T-helper 2 cell treated with Interferon-gamma antibody and Interleukin-4, amounts not matched to agents 100 ng/mL and 5 ng/mL, for 36 hours (primary cell): ENCODE data around the gene CDKN2C. TPM values are rescaled to one million over a fixed set of nuclear protein-coding genes. Genes with fewer than 3 reads are reported as not detected.
"Not testable (repeated sequence)": the region's sequence is repeated elsewhere in the genome, so short reads cannot be mapped to it uniquely, and the experiment has no call there.

Experiments
- intact Hi-C: fragments of 100-400 bp; cut with micrococcal nuclease; formaldehyde crosslinking; loops from one replicate; pipeline ENCODE4 v1.15.1; 2023
- total RNA-seq: library from RNA; stranded (reverse); gene quantifications from 2 replicates; pipeline ENCODE4 v1.2.3, GENCODE V29; 2022

CDKN2C gene
- 43.5 and 45.2 TPM in 2 replicates for total RNA-seq

- intact Hi-C loops = loop anchor here (5.0 to 10.0 kb wide), 3 partner anchors 195 to 547 kb away; partner anchors contain the start of genes EPS15 and RNF11
Observed at GRCh38 chr1:50969611-50970508, at the start of gene CDKN2C. TSS of gene CDKN2C (plus strand) at chr1:50970245. CDS start at chr1:50970369, 124 bp downstream.

- intact Hi-C loops = no loop called here
Observed at GRCh38 chr1:50920409-50920808, 49.6 kb upstream of the CDKN2C start.

GRCh38 chr1:50921029-50921428, 49.0 kb upstream of the CDKN2C start:
- intact Hi-C loops = no loop called here

- intact Hi-C loops = no loop called here
Observed at GRCh38 chr1:50923564-50923963, 46.5 kb upstream of the CDKN2C start.

GRCh38 chr1:50929376-50929958, 40.6 kb upstream of the CDKN2C start:
- intact Hi-C loops = loop anchor here (2.0 kb wide), 1 partner anchor 259 kb away; no protein-coding TSS in a partner anchor

GRCh38 chr1:50930193-50930592, 39.9 kb upstream of the CDKN2C start:
- intact Hi-C loops = loop anchor here (2.0 kb wide), 1 partner anchor 29 kb away; no protein-coding TSS in a partner anchor

GRCh38 chr1:50930965-50931737, 38.9 kb upstream of the CDKN2C start:
- intact Hi-C loops = loop anchor here (2.0 kb wide), 1 partner anchor 28 kb away; no protein-coding TSS in a partner anchor

- intact Hi-C loops = not testable (repeated sequence)
Observed at GRCh38 chr1:50932043-50932442, 38.0 kb upstream of the CDKN2C start.

- intact Hi-C loops = not testable (repeated sequence)
Observed at GRCh38 chr1:50933770-50934169, 36.3 kb upstream of the CDKN2C start.

- intact Hi-C loops = no loop called here
Observed at GRCh38 chr1:50934838-50935237, 35.2 kb upstream of the CDKN2C start.

- intact Hi-C loops = not testable (repeated sequence)
Observed at GRCh38 chr1:50935276-50935675, 34.8 kb upstream of the CDKN2C start.

GRCh38 chr1:50936321-50936720, 33.7 kb upstream of the CDKN2C start:
- intact Hi-C loops = no loop called here

GRCh38 chr1:50940291-50940690, 29.8 kb upstream of the CDKN2C start:
- intact Hi-C loops = no loop called here

- intact Hi-C loops = no loop called here
Observed at GRCh38 chr1:50942334-50942733, 27.7 kb upstream of the CDKN2C start.

GRCh38 chr1:50949286-50949982, 20.6 kb upstream of the CDKN2C start:
- intact Hi-C loops = no loop called here

- intact Hi-C loops = no loop called here
Observed at GRCh38 chr1:50950396-50950795, 19.6 kb upstream of the CDKN2C start.

GRCh38 chr1:50952566-50952965, 17.5 kb upstream of the CDKN2C start:
- intact Hi-C loops = not testable (repeated sequence)

GRCh38 chr1:50955116-50955515, 14.9 kb upstream of the CDKN2C start:
- intact Hi-C loops = no loop called here

GRCh38 chr1:50959303-50959912, 10.6 kb upstream of the CDKN2C start:
- intact Hi-C loops = loop anchor here (2.0 kb wide), 1 partner anchor 29 kb away; no protein-coding TSS in a partner anchor
